SIG-M5 treated with dmso at 0.1 percent for 504 hours (cell line): ENCODE data around the gene OPA1.

Experiments used
- DNase-seq: peaks from one replicate; lab custom pipeline; 2025; ENCODE audit not compliant: unreplicated experiment; lab: John Stamatoyannopoulos, UW

The OPA1 gene

GRCh38 chr3:193702967-193703366 is 110.0 kb downstream of the OPA1 start:
- DNase-seq, result peak; percentile 14

- DNase-seq, result no peak
These were observed 111.4 kb downstream of the OPA1 start for GRCh38 chr3:193704431-193704830.

- no peak for DNase-seq
These were observed 115.3 kb downstream of the OPA1 start for GRCh38 chr3:193708270-193708669.

GRCh38 chr3:193710286-193711165 is 117.5 kb downstream of the OPA1 start:
- DNase-seq, result no peak

- DNase-seq, result no peak
These were observed 118.1 kb downstream of the OPA1 start for GRCh38 chr3:193711166-193711485.

- DNase-seq, result no peak
These were observed 118.5 kb downstream of the OPA1 start for GRCh38 chr3:193711523-193711963.

- DNase-seq, result peak; percentile 82
These were observed 119.1 kb downstream of the OPA1 start for GRCh38 chr3:193711964-193712598.

- DNase-seq, result no peak
These were observed 119.9 kb downstream of the OPA1 start for GRCh38 chr3:193712938-193713337.

GRCh38 chr3:193714523-193715137 is 121.6 kb downstream of the OPA1 start:
- DNase-seq, result no peak

- peak; percentile 6 for DNase-seq
These were observed 123.1 kb downstream of the OPA1 start for GRCh38 chr3:193716150-193716549.

- no peak for DNase-seq
These were observed 126.7 kb downstream of the OPA1 start for GRCh38 chr3:193719735-193720134.

GRCh38 chr3:193720169-193720568 is 127.2 kb downstream of the OPA1 start:
- DNase-seq, result no peak

GRCh38 chr3:193722566-193722965 is 129.6 kb downstream of the OPA1 start:
- no peak for DNase-seq

GRCh38 chr3:193727089-193727488 is 134.1 kb downstream of the OPA1 start:
- DNase-seq, result no peak

GRCh38 chr3:193728429-193729087 is 135.6 kb downstream of the OPA1 start:
- DNase-seq, result no peak

GRCh38 chr3:193729088-193729465 is 136.1 kb downstream of the OPA1 start:
- no peak for DNase-seq

GRCh38 chr3:193729601-193730000 is 136.6 kb downstream of the OPA1 start:
- DNase-seq, result no peak

GRCh38 chr3:193730511-193730910 is 137.5 kb downstream of the OPA1 start:
- DNase-seq, result no peak

GRCh38 chr3:193730976-193731375 is 138.0 kb downstream of the OPA1 start:
- DNase-seq, result no peak

- DNase-seq, result no peak
These were observed 138.6 kb downstream of the OPA1 start for GRCh38 chr3:193731656-193732055.

- no peak for DNase-seq
These were observed 139.4 kb downstream of the OPA1 start for GRCh38 chr3:193732391-193732790.

GRCh38 chr3:193732827-193733226 is 139.8 kb downstream of the OPA1 start:
- DNase-seq, result no peak
